ENCODE results near the gene LRP10. TPM values are rescaled to one million over a fixed set of nuclear protein-coding genes. Genes with fewer than 3 reads are reported as not detected.
A peak's percentile ranks its signal among the peaks of the same experiment; 100 is the strongest.

LRP10 gene
- total and polyA plus RNA-seq, 2 of the 8 experiments (the other 6 are each of a cell fraction or from before 2014, with no cell fraction given): 12.4 to 15.6 TPM

GRCh38 chr14:22882529-22883172, 11.1 kb downstream of the LRP10 start (continued):
- no peak for TF ChIP-seq USF2 (IDR thresholded peaks at IDR 0.05; ENCODE audit: low read length)
- TF ChIP-seq TBP (IDR thresholded peaks at IDR 0.05; ENCODE audit: low read depth, low read length): 0 out of 2 replicates have a peak, but pooled peaks have one; percentile 3
